Keratinocyte (primary cell): ENCODE data around the gene EXOC4.

ENCODE experiments used
- CTCF ChIP-seq, 3 experiments: IDR thresholded peaks in 1 of 3; conservative IDR thresholded peaks in 1 of 3; optimal IDR thresholded peaks in 1 of 3; 2 replicates in 2 of 3; 3 replicates in 1 of 3; pipeline versions ENCODE3 to v1.5.1; 2011; ENCODE audit warnings: low read length in 3 of 3, mild to moderate bottlenecking in 3 of 3, moderate library complexity in 2 of 3, control low read depth in 1 of 3, inconsistent platforms in 1 of 3; ENCODE audit not compliant: insufficient read depth in 2 of 3; ENCODE audit errors: extremely low read depth in 1 of 3
- EZH2 ChIP-seq: IDR thresholded peaks from one replicate; pipeline ENCODE4 v1.6.1; 2012; ENCODE audit warnings: inconsistent platforms, mild to moderate bottlenecking, low read length, moderate library complexity

GRCh38 chr7:133794479-133794878 is 541.6 kb downstream of the EXOC4 start:
- TF ChIP-seq EZH2: no peak
- TF ChIP-seq CTCF (optimal IDR thresholded peaks at IDR 0.05 in 1 of 3, IDR thresholded peaks at IDR 0.05 in 1 of 3, conservative IDR thresholded peaks at IDR 0.05 in 1 of 3; ENCODE audit: extremely low read depth in 1 of 3, insufficient read depth in 2 of 3, low read length in 3 of 3): no peak
